NCI-H460 (cell line): Measurements from ENCODE around the gene MAP3K21. TPM values are rescaled to one million over a fixed set of nuclear protein-coding genes. Genes with fewer than 3 reads are reported as not detected.
A peak's percentile ranks its signal among the peaks of the same experiment; 100 is the strongest.

Source experiments
- DNase-seq: peaks from one replicate; pipeline ENCODE4 v3.0.0-alpha.2; 2016; ENCODE audit warnings: low read depth; ENCODE audit errors: extremely low read depth
- total RNA-seq: library from RNA; depleted of rRNA; stranded (reverse); fragments of >200 nt; shearing (Covaris generic); gene quantifications from 2 replicates; pipeline ENCODE4 v1.2.3, GENCODE V29; 2014

Gene MAP3K21
- total RNA-seq, 1 experiment from 2014 or later = 21.6 TPM

- no peak for DNase-seq
These were observed 56.5 kb downstream of the MAP3K21 start for GRCh38 chr1:233383984-233384383.

GRCh38 chr1:233386336-233386735 lies 58.8 kb downstream of the MAP3K21 start:
- no peak for DNase-seq

GRCh38 chr1:233387585-233387984 lies 60.1 kb downstream of the MAP3K21 start:
- DNase-seq = no peak

GRCh38 chr1:233389169-233389568 lies 61.6 kb downstream of the MAP3K21 start:
- DNase-seq = no peak

GRCh38 chr1:233389893-233390292 lies 62.4 kb downstream of the MAP3K21 start:
- no peak for DNase-seq

- no peak for DNase-seq
These were observed 63.6 kb downstream of the MAP3K21 start for GRCh38 chr1:233390842-233391737.

- no peak for DNase-seq
These were observed 65.7 kb downstream of the MAP3K21 start for GRCh38 chr1:233393084-233393840.

GRCh38 chr1:233393926-233394680 lies 66.6 kb downstream of the MAP3K21 start:
- no peak for DNase-seq

GRCh38 chr1:233394860-233395717 lies 67.6 kb downstream of the MAP3K21 start:
- peak; percentile 72 for DNase-seq

- DNase-seq = no peak
These were observed 68.5 kb downstream of the MAP3K21 start for GRCh38 chr1:233395863-233396646.

- DNase-seq = no peak
These were observed 78.9 kb downstream of the MAP3K21 start for GRCh38 chr1:233406339-233406960.

GRCh38 chr1:233406994-233407631 lies 79.6 kb downstream of the MAP3K21 start:
- no peak for DNase-seq

GRCh38 chr1:233409540-233409939 lies 82.0 kb downstream of the MAP3K21 start:
- DNase-seq = no peak

GRCh38 chr1:233410906-233411305 lies 83.4 kb downstream of the MAP3K21 start:
- DNase-seq = no peak

- DNase-seq = no peak
These were observed 85.3 kb downstream of the MAP3K21 start for GRCh38 chr1:233412812-233413211.

GRCh38 chr1:233421293-233421692 lies 93.8 kb downstream of the MAP3K21 start:
- DNase-seq = no peak

- DNase-seq = peak; percentile 24
These were observed 97.3 kb downstream of the MAP3K21 start for GRCh38 chr1:233424779-233425178.

- no peak for DNase-seq
These were observed 100.4 kb downstream of the MAP3K21 start for GRCh38 chr1:233427907-233428306.
